Measurements from ENCODE around the gene ZNF536. TPM values are rescaled to one million over a fixed set of nuclear protein-coding genes. Genes with fewer than 3 reads are reported as not detected.

ZNF536 gene
- total RNA-seq, 1 experiment from 2014 or later, result not detected

DNA sequence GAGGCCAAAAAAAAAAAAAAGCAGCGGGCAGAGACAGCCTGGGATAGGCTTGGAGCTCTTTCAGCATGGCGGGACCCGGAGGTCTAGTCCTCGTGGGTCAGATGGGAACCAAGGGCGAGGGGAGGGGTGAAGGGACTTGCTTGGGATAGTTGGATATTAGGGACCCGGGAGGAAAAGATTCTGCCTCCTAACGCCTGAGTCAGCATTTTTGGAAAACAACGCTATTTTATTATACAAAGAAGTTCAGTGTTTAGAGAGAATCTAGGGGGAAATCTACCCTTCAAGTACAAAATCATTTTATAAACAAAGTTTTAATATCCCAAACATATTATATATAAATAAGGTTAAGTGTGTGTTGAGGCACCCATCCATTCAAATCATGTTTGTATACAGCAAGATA, 156.7 kb downstream of the ZNF536 start:
- peaks cover 5% of the 10 kb centered on the region in 2 experiments; a peak in 3 of 4 replicates for H3K4me1 Mint-ChIP-seq
- Histone ChIP-seq H3K18ac (ENCODE audit: insufficient read length, low read depth, low read length) (no peak overlapping the region), H3K23ac (ENCODE audit: insufficient read length, low read depth, low read length) (no peak overlapping the region), H2BK12ac (ENCODE audit: insufficient read length, low read depth, low read length) (no peak overlapping the region), H2BK120ac (ENCODE audit: low read depth, low read length, poor library complexity, severe bottlenecking) (no peak overlapping the region), H4K8ac (replicated peaks; ENCODE audit: insufficient read length, low read depth, low read length) (no peak overlapping the region), H3T11ph (ENCODE audit: low read length) (no peak overlapping the region), H3K4ac (ENCODE audit: low read depth, low read length) (no peak overlapping the region), H3K79me1 (ENCODE audit: insufficient read depth, low read depth, low read length, poor library complexity, severe bottlenecking) (no peaks in the 10 kb centered on the region), H3K4me2 (ENCODE audit: insufficient read depth, insufficient read length, low read length) (no peak overlapping the region), H2BK15ac (ENCODE audit: low read depth, low read length) (no peak overlapping the region), H3K23me2 (ENCODE audit: insufficient read length, low read depth, low read length, poor library complexity, severe bottlenecking) (no peaks in the 10 kb centered on the region), H2BK5ac (ENCODE audit: insufficient read length, low read length) (no peak overlapping the region), H3K27me3 (ENCODE audit: insufficient read depth, low read length) (no peaks in the 10 kb centered on the region), H4K91ac (ENCODE audit: insufficient read length, low read depth, low read length) (no peak overlapping the region), H3K56ac (ENCODE audit: insufficient read length, low read depth, low read length) (no peak overlapping the region), H3K9me3 (ENCODE audit: control insufficient read depth, low read depth, low read length) (no peaks in the 10 kb centered on the region), H3K79me2 (ENCODE audit: insufficient read depth, low read length) (no peaks in the 10 kb centered on the region), H2AK5ac (ENCODE audit: insufficient read length, low read length) (no peak overlapping the region), H2AFZ (ENCODE audit: low read length) (no peak overlapping the region), H3K4me1 (ENCODE audit: insufficient read depth, low read length) (no peaks in the 10 kb centered on the region), H4K5ac (ENCODE audit: insufficient read length, low read depth, low read length) (no peak overlapping the region), H2BK20ac (ENCODE audit: low read depth, low read length, poor library complexity, severe bottlenecking) (no peak overlapping the region), H3K9ac (ENCODE audit: extremely low read depth, insufficient read length, low read length) (no peak overlapping the region), H3K27ac (ENCODE audit: insufficient read length, low read depth, low read length) (no peak overlapping the region), H3K14ac (ENCODE audit: insufficient read depth, low read length) (no peak overlapping the region), H4K20me1 (ENCODE audit: control insufficient read depth, insufficient read depth, insufficient read length) (no peaks in the 10 kb centered on the region)
- H3K9me3 Mint-ChIP-seq, result no peaks in the 10 kb centered on the region; a peak in 1 of 5 replicates
- no CpG with 5 or more reads among the region's 8 CpGs for WGBS (ENCODE audit: extremely low coverage, insufficient read length, low lambda C conversion rate)
- DNase-seq, result no peak
- H3K36me3 Mint-ChIP-seq (ENCODE audit: insufficient read depth in 1 of 3, low read depth in 3 of 3), result peaks cover 0 to 3% (median 0%) of the 10 kb centered on the region in 3 experiments; a peak in 2 of 7 replicates
- H3K4me3 Mint-ChIP-seq, result no peak overlapping the region
- H3K27ac Mint-ChIP-seq, result no peak overlapping the region
- H3K27me3 Mint-ChIP-seq (ENCODE audit: low read depth), result peaks cover 2% of the 10 kb centered on the region
- no peak for TF ChIP-seq CTCF (conservative IDR thresholded peaks at IDR 0.05)

All from H9 (cell line).